Left lung (tissue), 10 donors: Measurements from ENCODE around the gene DMD. TPM values are rescaled to one million over a fixed set of nuclear protein-coding genes. Genes with fewer than 3 reads are reported as not detected.

Experiments used
- ATAC-seq: fragments of 200-7000 bp; cut with Tn5 transposase; one replicate; pipeline ENCODE4 v1.9.1; 2020; ENCODE audit warnings: moderate library complexity
- DNase-seq, 4 donors: peaks; one replicate each; pipeline ENCODE4 v3.0.0-alpha.2; 2013 to 2020
- H3K27ac ChIP-seq, 2 donors: fragments of 200-600 bp; sonication (generic) in 1 of 2; one replicate each; pipeline versions ENCODE4 v1.5.0 to v1.8.0; 2020 to 2021
- H3K27me3 ChIP-seq, 2 donors: fragments of 200-600 bp; sonication (generic) in 1 of 2; one replicate each; pipeline versions ENCODE4 v1.5.0 to v1.8.0; 2020 to 2021
- H3K36me3 ChIP-seq, 2 donors: fragments of 200-600 bp; sonication (generic) in 1 of 2; one replicate each; pipeline versions ENCODE4 v1.5.0 to v1.8.0; 2020 to 2021
- H3K4me1 ChIP-seq, 2 donors: fragments of 200-600 bp; one replicate each; pipeline ENCODE4 v1.8.0; 2021
- H3K4me3 ChIP-seq, 2 donors: fragments of 200-600 bp; sonication (generic) in 1 of 2; one replicate each; pipeline versions ENCODE4 v1.5.0 to v1.8.0; 2020 to 2021; ENCODE audit warnings: mild to moderate bottlenecking in 1 of 2
- H3K9me3 ChIP-seq, 2 donors: fragments of 200-600 bp; sonication (generic) in 1 of 2; one replicate each; pipeline versions ENCODE4 v1.5.0 to v1.8.0; 2020 to 2021
- intact Hi-C, 2 donors: fragments of 100-400 bp; cut with DNase I; formaldehyde crosslinking; loops; one replicate each; pipeline versions ENCODE4 v1.11.2 to v1.14.2; 2022
- polyA plus RNA-seq, 6 donors: library from polyadenylated mRNA; unstranded; fragments of 120-200 nt; gene quantifications; one replicate each; pipeline ENCODE4 v1.2.1, GENCODE V29; 2013; ENCODE audit not compliant: insufficient read length in 6 of 6
- total RNA-seq, 2 donors: library from RNA; stranded (reverse); fragmentation: NEBNext Ultra II Directional; extraction: Animal tissue kit (Norgen Biotek cat#: 25700); gene quantifications; one replicate each; pipeline ENCODE4 v1.2.1, GENCODE V29; 2021
- TF ChIP-seq, protein P1 (sequence below), 2 donors: fragments of 200-600 bp; sonication (generic) in 1 of 2; IDR thresholded peaks; one replicate each; pipeline versions ENCODE4 v1.5.0 to v1.8.0; 2021; ENCODE audit warnings: antibody characterized with exemption in 2 of 2
- donor health status: DM: no; HTN: yes; CAD: no.
- donor health status: DM: no; HTN: no; CAD: no.

DMD gene
- total and polyA plus RNA-seq, 8 donors = 16.6 to 68.8 (median 54.0) TPM

DNA sequence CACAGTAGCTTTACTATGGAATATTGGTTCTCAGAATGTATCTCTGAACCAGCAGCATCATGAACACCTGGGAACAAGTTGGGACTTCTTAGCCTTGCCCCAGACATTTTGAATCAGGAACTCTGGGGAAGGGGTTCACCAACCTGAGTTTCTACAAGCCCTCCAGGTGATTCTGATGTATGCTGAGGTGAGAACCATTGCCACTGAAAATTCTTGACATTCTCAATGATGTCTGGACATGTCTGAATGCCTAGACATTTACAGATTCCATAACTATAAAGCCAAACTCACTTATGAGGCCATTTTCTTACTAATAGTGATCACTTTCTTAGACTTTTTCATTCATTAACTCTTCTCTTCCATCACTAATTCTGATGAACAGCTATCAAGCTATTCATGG lies 1750.1 kb downstream of the DMD start:
- intact Hi-C loops = no loop called here
- no peak overlapping the region for H3K27ac ChIP-seq

DNA sequence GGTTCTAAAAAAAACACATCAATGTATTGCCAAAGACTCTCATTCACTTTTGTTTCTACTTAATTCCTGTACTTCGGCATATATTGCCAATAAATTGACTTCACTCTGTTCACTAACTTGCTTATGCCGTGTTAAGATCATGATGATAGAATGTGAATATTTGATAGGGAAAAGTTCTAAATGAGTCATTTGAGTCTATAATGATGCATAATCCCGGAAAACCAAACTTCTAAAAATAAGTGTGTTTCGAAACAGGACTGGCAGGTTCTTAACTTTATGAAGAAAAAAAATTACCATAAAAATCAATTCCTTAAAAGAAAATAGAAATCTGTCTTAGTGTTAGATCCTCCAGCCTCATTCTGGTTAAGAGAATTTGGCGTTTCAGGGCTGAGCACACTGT lies 1752.0 kb downstream of the DMD start:
- intact Hi-C loops = no loop called here
- Histone ChIP-seq H3K36me3 (no peaks in the 10 kb centered on the region), H3K4me1 (no peaks in the 10 kb centered on the region), H3K9me3 (no peaks in the 10 kb centered on the region), H3K27ac (no peak overlapping the region), H3K27me3 (no peaks in the 10 kb centered on the region), H3K4me3 (no peak overlapping the region)
- TF ChIP-seq, protein P1, sequence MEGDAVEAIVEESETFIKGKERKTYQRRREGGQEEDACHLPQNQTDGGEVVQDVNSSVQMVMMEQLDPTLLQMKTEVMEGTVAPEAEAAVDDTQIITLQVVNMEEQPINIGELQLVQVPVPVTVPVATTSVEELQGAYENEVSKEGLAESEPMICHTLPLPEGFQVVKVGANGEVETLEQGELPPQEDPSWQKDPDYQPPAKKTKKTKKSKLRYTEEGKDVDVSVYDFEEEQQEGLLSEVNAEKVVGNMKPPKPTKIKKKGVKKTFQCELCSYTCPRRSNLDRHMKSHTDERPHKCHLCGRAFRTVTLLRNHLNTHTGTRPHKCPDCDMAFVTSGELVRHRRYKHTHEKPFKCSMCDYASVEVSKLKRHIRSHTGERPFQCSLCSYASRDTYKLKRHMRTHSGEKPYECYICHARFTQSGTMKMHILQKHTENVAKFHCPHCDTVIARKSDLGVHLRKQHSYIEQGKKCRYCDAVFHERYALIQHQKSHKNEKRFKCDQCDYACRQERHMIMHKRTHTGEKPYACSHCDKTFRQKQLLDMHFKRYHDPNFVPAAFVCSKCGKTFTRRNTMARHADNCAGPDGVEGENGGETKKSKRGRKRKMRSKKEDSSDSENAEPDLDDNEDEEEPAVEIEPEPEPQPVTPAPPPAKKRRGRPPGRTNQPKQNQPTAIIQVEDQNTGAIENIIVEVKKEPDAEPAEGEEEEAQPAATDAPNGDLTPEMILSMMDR (IDR thresholded peaks at IDR 0.05) = no peak
- ATAC-seq (no peak), DNase-seq (no peak)

More for the DNA sequence above, 1750.1 kb downstream of the DMD start:
- TF ChIP-seq, protein P1 (IDR thresholded peaks at IDR 0.05) = no peak
- no peak for DNase-seq
- Histone ChIP-seq H3K27me3 (no peaks in the 10 kb centered on the region), H3K4me1 (no peaks in the 10 kb centered on the region), H3K36me3 (no peaks in the 10 kb centered on the region), H3K4me3 (no peak overlapping the region), H3K9me3 (no peaks in the 10 kb centered on the region)
- ATAC-seq = no peak

DNA sequence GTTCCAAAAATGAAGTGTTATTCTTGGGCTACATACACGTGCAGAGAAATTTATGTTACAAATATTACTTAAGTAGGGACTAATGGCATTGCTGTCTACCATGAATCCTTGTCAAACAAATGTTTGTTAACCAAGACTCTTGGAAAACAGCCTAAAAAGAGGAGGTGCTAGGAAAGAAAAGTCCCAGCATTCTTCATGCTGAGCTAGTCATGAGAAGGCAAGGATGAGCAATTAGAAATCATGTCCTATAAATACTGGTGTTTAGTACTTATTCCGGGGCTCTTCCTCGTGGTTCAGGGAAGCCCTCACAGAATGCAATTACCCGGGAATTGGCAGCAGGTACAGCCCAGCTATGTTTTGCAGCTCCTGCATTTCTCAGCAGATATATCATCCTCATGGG lies 1761.4 kb downstream of the DMD start:
- no peaks in the 10 kb centered on the region for H3K36me3 ChIP-seq
- H3K4me1 ChIP-seq = no peaks in the 10 kb centered on the region
- DNase-seq (no peak), ATAC-seq (no peak)
- H3K4me3 ChIP-seq = no peak overlapping the region
- no peaks in the 10 kb centered on the region for H3K27me3 ChIP-seq
- no peaks in the 10 kb centered on the region for H3K9me3 ChIP-seq
- intact Hi-C loops = no loop called here
- H3K27ac ChIP-seq = no peak overlapping the region
- TF ChIP-seq, protein P1 (IDR thresholded peaks at IDR 0.05) = no peak

DNA sequence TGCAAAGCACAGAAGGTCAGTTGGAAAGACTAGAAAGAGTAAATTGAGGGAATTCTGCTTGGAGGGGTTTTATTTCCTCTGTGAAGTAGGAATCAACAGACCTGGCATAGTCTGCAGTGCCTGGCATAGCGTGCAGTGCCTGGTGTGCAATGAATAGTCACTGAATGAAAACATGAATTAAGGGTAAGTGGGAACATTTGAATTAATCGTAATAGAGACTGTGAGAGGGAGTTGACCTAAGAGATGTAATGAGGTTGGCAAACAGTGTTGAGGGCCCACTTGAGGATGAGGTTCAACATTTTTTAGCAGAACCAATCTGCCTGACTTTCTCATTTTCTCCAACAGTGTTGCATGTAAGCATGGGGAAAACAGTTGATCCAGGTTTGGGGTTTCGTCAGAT lies 1762.3 kb downstream of the DMD start:
- peak in 1 of 4 donors; percentile 24 for DNase-seq
- Histone ChIP-seq H3K9me3 (no peaks in the 10 kb centered on the region), H3K4me3 (no peak overlapping the region), H3K4me1 (no peaks in the 10 kb centered on the region), H3K27ac (no peak overlapping the region), H3K36me3 (no peaks in the 10 kb centered on the region), H3K27me3 (no peaks in the 10 kb centered on the region)
- intact Hi-C loops = no loop called here
- TF ChIP-seq, protein P1 (IDR thresholded peaks at IDR 0.05) = no peak
- peak; percentile 84 for ATAC-seq

DNA sequence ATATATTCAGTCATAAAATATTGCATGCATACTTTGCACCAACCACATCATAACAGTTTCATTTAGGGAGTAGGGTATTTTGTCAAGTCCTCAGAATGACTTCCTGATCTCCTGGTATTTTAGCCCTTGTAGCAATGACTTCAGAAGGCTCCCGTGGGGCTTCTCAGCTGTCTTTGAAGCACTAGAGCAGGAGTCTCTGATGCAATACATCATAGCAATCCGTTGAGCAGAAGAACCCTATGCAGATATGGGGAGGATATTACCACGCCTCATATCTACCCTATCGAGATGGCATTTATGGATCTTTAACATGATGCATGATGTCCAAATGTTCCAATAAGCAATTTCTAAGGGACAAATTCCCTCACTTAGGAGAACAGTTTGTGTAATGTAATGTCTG lies 1765.8 kb downstream of the DMD start:
- ATAC-seq = no peak
- no peaks in the 10 kb centered on the region for H3K4me1 ChIP-seq

More for the DNA sequence above, 1765.8 kb downstream of the DMD start:
- intact Hi-C loops = no loop called here
- Histone ChIP-seq H3K27ac (no peak overlapping the region), H3K27me3 (no peaks in the 10 kb centered on the region), H3K36me3 (no peaks in the 10 kb centered on the region), H3K9me3 (no peaks in the 10 kb centered on the region), H3K4me3 (no peak overlapping the region)
- DNase-seq = no peak
- TF ChIP-seq, protein P1 (IDR thresholded peaks at IDR 0.05) = no peak
